Measurements from ENCODE around the gene GSX1. TPM values are rescaled to one million over a fixed set of nuclear protein-coding genes. Genes with fewer than 3 reads are reported as not detected.
A peak's percentile ranks its signal among the peaks of the same experiment; 100 is the strongest.

The GSX1 gene
- total RNA-seq, 2 donors from 2014 or later: not detected

DNA sequence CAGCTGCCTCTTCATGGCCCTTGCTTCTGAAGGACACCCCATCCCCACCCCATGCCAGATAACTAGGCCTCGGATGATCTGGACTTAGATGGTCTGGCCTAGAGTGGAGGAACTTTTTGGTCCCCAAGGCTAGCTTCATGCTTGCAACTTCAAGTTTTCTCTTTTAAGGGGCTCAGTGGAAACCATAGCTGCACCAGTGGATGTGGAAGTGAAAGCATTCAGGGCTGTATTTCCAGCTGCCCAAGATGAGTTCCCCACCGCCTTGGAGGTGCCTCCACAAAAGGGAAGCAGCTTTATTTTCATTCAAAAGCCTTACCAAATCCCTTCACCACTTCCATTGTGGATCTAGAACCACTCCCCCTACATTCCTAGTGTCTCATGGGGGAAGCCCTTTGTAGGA, 17.6 kb upstream of the GSX1 start:
- Histone ChIP-seq H3K4me3 (no peak overlapping the region), H3K9me3 (no peaks in the 10 kb centered on the region), H3K27me3 (no peaks in the 10 kb centered on the region), H3K27ac (no peak overlapping the region), H3K36me3 (replicated peaks in 1 of 2; ENCODE audit: insufficient read depth in 1 of 2, low read depth in 2 of 2) (no peaks in the 10 kb centered on the region), H3K4me1 (no peaks in the 10 kb centered on the region)
- ATAC-seq (no peak), DNase-seq (no peak)
- TF ChIP-seq, protein P1, sequence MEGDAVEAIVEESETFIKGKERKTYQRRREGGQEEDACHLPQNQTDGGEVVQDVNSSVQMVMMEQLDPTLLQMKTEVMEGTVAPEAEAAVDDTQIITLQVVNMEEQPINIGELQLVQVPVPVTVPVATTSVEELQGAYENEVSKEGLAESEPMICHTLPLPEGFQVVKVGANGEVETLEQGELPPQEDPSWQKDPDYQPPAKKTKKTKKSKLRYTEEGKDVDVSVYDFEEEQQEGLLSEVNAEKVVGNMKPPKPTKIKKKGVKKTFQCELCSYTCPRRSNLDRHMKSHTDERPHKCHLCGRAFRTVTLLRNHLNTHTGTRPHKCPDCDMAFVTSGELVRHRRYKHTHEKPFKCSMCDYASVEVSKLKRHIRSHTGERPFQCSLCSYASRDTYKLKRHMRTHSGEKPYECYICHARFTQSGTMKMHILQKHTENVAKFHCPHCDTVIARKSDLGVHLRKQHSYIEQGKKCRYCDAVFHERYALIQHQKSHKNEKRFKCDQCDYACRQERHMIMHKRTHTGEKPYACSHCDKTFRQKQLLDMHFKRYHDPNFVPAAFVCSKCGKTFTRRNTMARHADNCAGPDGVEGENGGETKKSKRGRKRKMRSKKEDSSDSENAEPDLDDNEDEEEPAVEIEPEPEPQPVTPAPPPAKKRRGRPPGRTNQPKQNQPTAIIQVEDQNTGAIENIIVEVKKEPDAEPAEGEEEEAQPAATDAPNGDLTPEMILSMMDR (IDR thresholded peaks at IDR 0.05): no peak
- intact Hi-C loops (cut with DNase I): no loop called here
- 75 to 100% methylated on average over 2 of the region's 2 CpGs for WGBS, 2 donors

DNA sequence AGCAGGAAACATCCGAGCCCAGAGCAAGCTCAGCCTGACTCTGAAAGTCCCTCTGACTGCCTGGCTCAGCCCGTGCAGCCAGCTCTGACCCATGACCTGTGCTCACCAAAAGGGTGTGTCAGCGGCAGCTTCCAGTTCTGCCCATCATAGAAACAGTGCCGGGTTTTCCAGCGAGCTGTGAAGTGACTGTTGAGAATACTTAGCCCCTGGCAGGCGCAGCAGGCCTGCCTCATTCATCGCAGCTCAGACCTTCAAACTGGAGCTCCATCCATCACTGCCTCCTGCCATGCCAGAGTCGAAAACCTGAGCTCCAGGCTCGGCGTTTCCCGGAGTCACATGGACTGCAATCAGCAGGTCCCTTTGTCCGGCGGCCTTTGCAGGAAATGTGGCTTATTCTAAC, 16.3 kb upstream of the GSX1 start:
- no peaks in the 10 kb centered on the region for H3K9me3 ChIP-seq
- 30 to 36% methylated on average over 12 to 13 of the region's 13 CpGs for WGBS, 2 donors
- no peak for ATAC-seq
- no peaks in the 10 kb centered on the region for H3K36me3 ChIP-seq (replicated peaks in 1 of 2; ENCODE audit: insufficient read depth in 1 of 2, low read depth in 2 of 2)
- DNase-seq: no peak
- TF ChIP-seq, protein P1 (IDR thresholded peaks at IDR 0.05): no peak
- no peak for TF ChIP-seq POLR2A (IDR thresholded peaks at IDR 0.05)
- H3K4me3 ChIP-seq: no peak overlapping the region
- intact Hi-C loops (cut with DNase I): no loop called here
- H3K27ac ChIP-seq: no peak overlapping the region
- no peaks in the 10 kb centered on the region for H3K27me3 ChIP-seq
- H3K4me1 ChIP-seq: no peaks in the 10 kb centered on the region

DNA sequence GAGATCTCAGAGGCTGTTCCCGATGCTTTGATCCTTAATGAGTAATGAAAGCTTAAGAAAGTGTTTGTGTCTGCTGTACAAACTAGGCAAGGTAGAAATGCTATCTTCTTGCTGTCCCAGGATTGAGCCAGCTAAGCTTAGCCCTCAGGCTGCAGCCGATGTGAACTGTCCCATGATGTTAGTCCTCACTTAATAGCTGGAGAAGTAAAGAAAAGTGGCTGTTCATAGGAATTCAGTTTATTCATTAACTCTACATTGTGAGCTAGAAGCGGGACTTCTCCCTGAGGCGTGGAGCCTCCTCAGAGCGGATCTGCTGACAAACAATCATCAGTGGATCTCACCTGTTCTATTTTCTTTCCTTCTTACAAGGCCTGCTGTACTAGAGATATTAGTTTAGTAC, 10.1 kb upstream of the GSX1 start:
- Histone ChIP-seq H3K4me3 (no peak overlapping the region), H3K36me3 (replicated peaks in 1 of 2; ENCODE audit: insufficient read depth in 1 of 2, low read depth in 2 of 2) (no peaks in the 10 kb centered on the region), H3K4me1 (no peaks in the 10 kb centered on the region), H3K27me3 (no peaks in the 10 kb centered on the region), H3K9me3 (no peaks in the 10 kb centered on the region), H3K27ac (no peak overlapping the region)
- ATAC-seq (no peak), DNase-seq (no peak)
- intact Hi-C loops (cut with DNase I): no loop called here
- TF ChIP-seq, protein P1 (IDR thresholded peaks at IDR 0.05): no peak
- 58 to 74% methylated on average over 5 of the region's 5 CpGs for WGBS, 2 donors

- TF ChIP-seq POLR2A (IDR thresholded peaks at IDR 0.05): no peak
- TF ChIP-seq, protein P1 (IDR thresholded peaks at IDR 0.05): peak in 4 of 7 experiments; percentile 50 to 61 (median 54)
- intact Hi-C loops (cut with DNase I): no loop called here
Measured at GRCh38 chr13:27783111-27783510, 9.2 kb upstream of the GSX1 start.

GRCh38 chr13:27788271-27788670, 4.0 kb upstream of the GSX1 start:
- intact Hi-C loops (cut with DNase I): no loop called here
- no peak for DNase-seq
- no peaks in the 10 kb centered on the region for H3K9me3 ChIP-seq
- H3K4me1 ChIP-seq: peaks cover 39% of the 10 kb centered on the region
- TF ChIP-seq POLR2A (IDR thresholded peaks at IDR 0.05): no peak
- no peak overlapping the region for H3K4me3 ChIP-seq
- peaks cover 0 to 44% of the 10 kb centered on the region in 2 donors for H3K27me3 ChIP-seq
- H3K36me3 ChIP-seq (replicated peaks in 1 of 2; ENCODE audit: insufficient read depth in 1 of 2, low read depth in 2 of 2): no peaks in the 10 kb centered on the region
- WGBS, 2 donors: 24 to 47% methylated on average over 1 of the region's 1 CpG
- ATAC-seq: no peak
- no peak overlapping the region for H3K27ac ChIP-seq

More at GRCh38 chr13:27783111-27783510, 9.2 kb upstream of the GSX1 start:
- DNase-seq (peak; percentile 8 to 37 (median 34)), ATAC-seq (peak; percentile 52)
- 36% methylated on average over 4 of the region's 4 CpGs for WGBS, 2 donors
- Histone ChIP-seq H3K27me3 (no peaks in the 10 kb centered on the region), H3K36me3 (replicated peaks in 1 of 2; ENCODE audit: insufficient read depth in 1 of 2, low read depth in 2 of 2) (no peaks in the 10 kb centered on the region), H3K27ac (no peak overlapping the region), H3K9me3 (no peaks in the 10 kb centered on the region), H3K4me1 (no peaks in the 10 kb centered on the region), H3K4me3 (no peak overlapping the region)
